ENCODE results near the gene COL6A2.

DNA sequence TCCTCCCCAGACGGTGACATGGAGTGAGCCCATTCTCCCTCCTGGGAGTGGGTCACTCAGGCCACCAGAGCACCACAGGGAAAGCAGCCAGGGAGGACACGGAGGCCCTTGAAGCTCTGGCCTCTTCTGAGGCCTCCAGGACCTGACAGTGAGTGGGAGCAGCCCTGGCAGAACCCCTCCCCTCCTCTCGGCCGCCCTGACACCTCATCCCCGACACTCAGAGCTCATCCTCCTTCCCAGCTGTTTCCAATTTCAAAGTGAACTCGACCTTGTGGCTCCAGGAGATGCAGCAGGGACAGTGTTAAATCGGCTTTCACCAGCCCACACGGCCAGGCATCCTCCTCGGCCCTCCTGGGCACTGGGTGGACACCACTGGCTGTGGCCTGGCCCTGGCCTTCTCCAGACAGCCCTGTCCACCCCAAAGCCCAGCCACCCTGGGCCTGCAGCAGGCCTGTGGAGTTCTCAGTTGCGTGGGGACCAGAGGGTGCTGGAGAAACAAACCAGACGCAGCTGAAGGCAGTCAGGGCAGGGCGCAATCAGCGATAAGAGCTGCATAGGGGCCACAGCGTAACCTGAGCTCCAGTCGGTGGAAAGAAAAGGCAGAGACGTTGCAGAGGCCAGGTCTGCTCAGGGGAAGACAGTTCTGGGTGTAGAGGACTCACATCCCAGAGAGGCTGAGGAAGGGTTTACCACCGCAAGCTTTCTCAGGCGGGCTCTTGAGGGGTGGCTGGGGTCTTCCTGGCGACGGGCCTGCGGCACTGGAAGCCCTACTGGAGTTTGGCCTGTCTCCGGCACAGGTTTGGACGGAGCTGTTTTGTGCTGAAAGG is 30.4 kb downstream of the COL6A2 start:
- TF ChIP-seq GATA3 (IDR thresholded peaks at IDR 0.05; ENCODE audit: low read depth, low read length): no peak
- TF ChIP-seq GATA2 (IDR thresholded peaks at IDR 0.05; ENCODE audit: low read depth, low read length): peak; percentile 66

All from SH-SY5Y (cell line).